Measurements from ENCODE around the gene IMMP2L.

- TF ChIP-seq CTCF (IDR thresholded peaks at IDR 0.05) = no peak
- no peak for TF ChIP-seq EZH2 (IDR thresholded peaks at IDR 0.05)
Observed at GRCh38 chr7:111272092-111272491, 290.2 kb downstream of the IMMP2L start.
